ENCODE results near the gene MYH10. TPM values are rescaled to one million over a fixed set of nuclear protein-coding genes. Genes with fewer than 3 reads are reported as not detected.

MYH10 gene
- total RNA-seq, 1 donor from 2014 or later: 270 TPM

GRCh38 chr17:8647956-8648355 is 17.4 kb upstream of the MYH10 start:
- Mint-ChIP-seq H3K36me3 (ENCODE audit: low read depth) (no peaks in the 10 kb centered on the region), H3K4me1 (no peaks in the 10 kb centered on the region), H3K27me3 (ENCODE audit: low read depth) (peaks cover 7% of the 10 kb centered on the region), H3K27ac (ENCODE audit: unreplicated experiment) (no peak overlapping the region), H3K9me3 (no peaks in the 10 kb centered on the region), H3K4me3 (no peak overlapping the region)
- no peak for DNase-seq (ENCODE audit: low read depth, low spot score)
- TF ChIP-seq CTCF (conservative IDR thresholded peaks at IDR 0.05): no peak

DNA sequence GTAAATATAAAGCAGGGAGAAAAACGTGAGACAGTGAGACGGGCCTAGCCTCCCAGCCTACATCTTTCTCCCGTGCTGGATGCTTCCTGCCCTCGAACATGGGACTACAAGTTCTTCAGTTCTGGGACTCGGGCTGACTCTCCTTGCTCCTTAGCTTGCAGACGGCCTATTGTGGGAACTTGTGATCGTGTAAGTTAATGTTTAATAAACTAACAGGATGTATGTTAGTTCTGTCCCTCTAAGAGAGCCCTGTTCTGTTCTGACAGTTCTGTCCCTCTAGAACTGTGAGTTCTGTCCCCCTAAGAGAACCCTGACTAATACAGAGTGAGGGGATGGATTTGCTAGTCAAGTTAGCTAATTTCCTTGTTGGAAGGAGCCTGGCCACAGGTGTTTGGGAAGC is 16.7 kb upstream of the MYH10 start:
- Mint-ChIP-seq H3K9me3 (no peaks in the 10 kb centered on the region), H3K4me1 (no peaks in the 10 kb centered on the region), H3K36me3 (ENCODE audit: low read depth) (no peaks in the 10 kb centered on the region), H3K4me3 (no peak overlapping the region), H3K27ac (ENCODE audit: unreplicated experiment) (no peak overlapping the region), H3K27me3 (ENCODE audit: low read depth) (peaks cover 7% of the 10 kb centered on the region)
- TF ChIP-seq CTCF (conservative IDR thresholded peaks at IDR 0.05): no peak
- DNase-seq (ENCODE audit: low read depth, low spot score): no peak

DNA sequence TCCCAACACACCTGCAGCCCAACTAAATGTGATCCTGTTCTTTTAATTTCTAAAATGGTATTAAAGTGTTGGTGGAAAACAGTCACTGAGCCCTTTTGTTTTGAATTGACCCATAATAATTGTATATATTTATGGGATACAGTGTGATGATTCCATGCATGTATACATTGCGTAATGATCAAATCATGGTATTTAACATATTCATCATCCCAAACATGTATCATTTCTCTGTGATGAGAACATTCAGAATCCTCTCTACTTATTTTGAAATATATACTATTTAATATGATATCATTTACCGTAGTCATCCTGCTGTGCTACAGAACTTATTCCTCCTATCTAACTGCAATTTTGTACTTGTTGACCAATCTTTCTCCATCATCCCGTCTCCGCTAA is 14.0 kb upstream of the MYH10 start:
- no peak for DNase-seq (ENCODE audit: low read depth, low spot score)
- H3K9me3 Mint-ChIP-seq: no peaks in the 10 kb centered on the region
- H3K27ac Mint-ChIP-seq (ENCODE audit: unreplicated experiment): no peak overlapping the region
- H3K4me3 Mint-ChIP-seq: no peak overlapping the region
- no peak for TF ChIP-seq CTCF (conservative IDR thresholded peaks at IDR 0.05)
- H3K27me3 Mint-ChIP-seq (ENCODE audit: low read depth): peaks cover 4% of the 10 kb centered on the region
- H3K36me3 Mint-ChIP-seq (ENCODE audit: low read depth): no peaks in the 10 kb centered on the region
- no peaks in the 10 kb centered on the region for H3K4me1 Mint-ChIP-seq

DNA sequence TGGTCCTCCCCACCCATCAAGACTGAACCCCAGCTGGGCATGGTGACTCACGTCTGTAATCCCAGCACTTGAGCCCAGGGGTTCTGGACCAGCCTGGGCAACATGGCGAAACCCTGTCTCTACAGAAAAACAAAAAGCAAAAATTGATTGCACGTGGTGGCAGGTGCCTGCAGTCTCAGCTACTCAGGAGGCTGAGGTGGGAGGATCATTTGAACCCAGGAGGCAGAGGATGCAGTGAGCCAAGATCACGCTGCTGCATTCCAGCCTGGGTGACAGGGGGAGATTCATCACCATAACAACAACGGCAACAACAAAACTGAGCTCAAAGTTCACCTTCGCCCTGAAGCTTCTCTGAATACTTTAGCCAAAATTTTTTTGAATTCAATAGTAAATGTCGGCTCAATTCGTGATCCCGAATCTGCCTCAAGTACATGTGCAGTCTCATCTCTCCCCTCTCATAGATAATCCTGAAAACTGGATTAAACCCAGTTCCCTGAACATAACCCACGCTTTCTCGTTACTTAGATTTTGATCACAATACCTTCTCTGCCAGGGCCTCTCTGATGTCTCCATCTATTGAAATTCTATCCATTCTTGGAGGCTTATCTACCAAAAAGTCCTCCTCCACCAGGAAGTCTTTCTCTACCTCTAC is 13.5 kb upstream of the MYH10 start:
- Mint-ChIP-seq H3K9me3 (no peaks in the 10 kb centered on the region), H3K4me3 (no peak overlapping the region), H3K27ac (ENCODE audit: unreplicated experiment) (no peak overlapping the region), H3K36me3 (ENCODE audit: low read depth) (no peaks in the 10 kb centered on the region), H3K4me1 (no peaks in the 10 kb centered on the region), H3K27me3 (ENCODE audit: low read depth) (peaks cover 4% of the 10 kb centered on the region)
- no peak for DNase-seq (ENCODE audit: low read depth, low spot score)
- TF ChIP-seq CTCF (conservative IDR thresholded peaks at IDR 0.05): no peak

DNA sequence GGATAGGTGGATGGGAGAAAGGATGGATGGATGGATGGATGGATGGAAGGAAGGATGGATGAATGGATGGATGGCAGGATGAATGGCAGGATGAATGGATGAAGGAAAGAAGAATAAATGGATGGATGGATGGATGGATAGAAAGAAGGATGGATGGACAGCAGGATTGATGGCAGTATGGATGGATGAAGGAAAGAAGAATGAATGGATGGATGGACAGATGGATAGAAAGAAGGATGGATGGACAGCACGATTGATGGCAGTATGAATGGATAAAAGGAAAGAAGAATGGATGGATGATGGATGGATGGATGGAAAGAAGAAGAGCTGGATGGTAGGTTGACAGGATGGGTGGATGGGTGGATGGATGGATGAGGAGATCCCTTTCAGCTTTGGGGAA is 9.2 kb upstream of the MYH10 start:
- Mint-ChIP-seq H3K9me3 (no peaks in the 10 kb centered on the region), H3K27me3 (ENCODE audit: low read depth) (peaks cover 4% of the 10 kb centered on the region), H3K4me3 (no peak overlapping the region), H3K4me1 (no peaks in the 10 kb centered on the region), H3K36me3 (ENCODE audit: low read depth) (no peaks in the 10 kb centered on the region), H3K27ac (ENCODE audit: unreplicated experiment) (no peak overlapping the region)
- DNase-seq (ENCODE audit: low read depth, low spot score): no peak
- no peak for TF ChIP-seq CTCF (conservative IDR thresholded peaks at IDR 0.05)
